GM19193 (cell line): ENCODE data around the gene KRTAP12-4.
"Not testable (repeated sequence)": the region's sequence is repeated elsewhere in the genome, so short reads cannot be mapped to it uniquely, and the experiment has no call there.

Source experiments
- POLR2A ChIP-seq: IDR thresholded peaks from 4 replicates; pipeline ENCODE4 v1.6.1; 2011; ENCODE audit not compliant: insufficient read depth, insufficient read length; ENCODE audit errors: extremely low read depth

The KRTAP12-4 gene

DNA sequence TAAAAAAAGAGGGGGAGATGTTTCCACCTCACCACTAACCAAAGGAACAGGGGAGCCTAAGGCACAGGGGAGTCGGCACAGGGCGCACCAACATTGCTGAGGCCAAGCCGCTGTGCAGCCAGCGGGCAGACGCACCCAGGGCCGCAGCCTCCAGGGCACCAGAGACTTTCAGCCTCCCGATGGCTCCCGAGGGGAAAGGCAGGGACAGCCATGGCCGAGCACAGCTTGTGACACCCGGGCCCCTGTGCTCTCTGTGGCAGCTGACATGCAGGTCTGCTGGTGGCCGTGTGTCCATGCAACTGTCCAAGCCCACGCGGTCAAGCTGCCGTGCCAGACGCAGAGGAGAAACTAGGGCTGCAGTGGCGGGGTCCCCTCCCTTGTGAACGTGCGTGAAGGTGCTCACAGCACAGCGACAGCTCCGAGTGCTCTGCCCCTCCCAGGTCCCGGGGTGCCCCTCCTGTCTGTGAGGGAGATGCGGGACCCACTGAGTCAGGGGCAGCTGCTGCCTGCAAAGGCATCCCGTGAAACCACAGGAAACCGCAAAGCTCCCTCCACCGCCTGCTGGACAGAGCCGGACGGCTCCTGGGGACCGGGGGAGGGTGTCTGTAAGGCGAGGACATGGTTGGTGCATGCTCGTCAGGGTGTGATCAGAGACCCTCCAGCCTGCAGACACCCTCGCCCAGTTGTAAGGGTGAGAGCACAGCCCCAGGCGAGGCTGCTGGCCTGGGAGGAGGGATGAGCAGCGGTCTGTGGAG, 5.7 kb downstream of the KRTAP12-4 start:
- TF ChIP-seq POLR2A = no peak

DNA sequence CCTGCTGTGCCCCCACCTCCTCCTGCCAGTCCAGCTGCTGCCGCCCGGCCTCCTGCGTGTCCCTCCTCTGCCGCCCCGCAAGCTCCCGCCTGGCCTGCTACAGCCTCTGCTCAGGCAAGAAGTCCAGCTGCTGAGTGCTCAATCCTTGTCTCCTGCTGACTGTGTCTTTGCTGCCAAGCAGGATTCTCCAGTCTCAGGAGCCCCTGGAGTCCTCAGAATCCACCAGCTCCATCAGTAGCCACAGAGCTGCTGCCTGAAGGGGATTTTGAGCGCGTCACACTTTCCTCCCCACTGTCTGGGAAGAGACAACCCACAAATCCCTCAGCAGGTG, 7.3 kb downstream of the KRTAP12-4 start:
- no peak for TF ChIP-seq POLR2A

DNA sequence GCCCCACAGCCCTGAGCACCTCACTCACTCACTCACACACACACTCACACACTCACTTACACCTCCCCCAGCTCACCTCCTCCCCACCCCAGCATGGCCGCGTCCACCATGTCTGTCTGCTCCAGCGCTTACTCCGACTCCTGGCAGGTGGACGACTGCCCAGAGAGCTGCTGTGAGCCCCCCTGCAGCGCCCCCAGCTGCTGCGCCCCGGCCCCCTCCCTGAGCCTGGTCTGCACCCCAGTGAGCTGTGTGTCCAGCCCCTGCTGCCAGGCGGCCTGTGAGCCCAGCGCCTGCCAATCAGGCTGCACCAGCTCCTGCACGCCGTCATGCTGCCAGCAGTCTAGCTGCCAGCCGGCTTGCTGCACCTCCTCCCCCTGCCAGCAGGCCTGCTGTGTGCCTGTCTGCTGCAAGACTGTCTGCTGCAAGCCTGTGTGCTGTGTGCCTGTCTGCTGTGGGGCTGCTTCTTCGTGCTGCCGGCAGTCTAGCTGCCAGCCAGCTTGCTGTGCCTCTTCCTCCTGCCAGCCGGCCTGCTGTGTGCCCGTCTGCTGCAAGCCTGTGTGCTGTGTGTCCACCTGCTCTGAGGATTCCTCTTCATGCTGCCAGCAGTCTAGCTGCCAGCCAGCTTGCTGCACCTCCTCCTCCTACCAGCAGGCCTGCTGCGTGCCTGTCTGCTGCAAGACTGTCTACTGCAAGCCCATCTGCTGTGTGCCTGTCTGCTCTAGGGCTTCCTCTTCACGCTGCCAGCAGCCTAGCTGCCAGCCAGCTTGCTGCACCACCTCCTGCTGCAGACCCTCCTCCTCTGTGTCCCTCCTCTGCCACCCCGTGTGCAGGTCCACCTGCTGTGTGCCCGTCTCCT, 7.9 kb downstream of the KRTAP12-4 start, which contains the start of gene KRTAP10-11:
KRTAP10-11 (plus strand) TSS at position 49 of the 856 bp plus-strand sequence; CDS start at position 94, 45 bp downstream.
- TF ChIP-seq POLR2A = not testable (repeated sequence)

DNA sequence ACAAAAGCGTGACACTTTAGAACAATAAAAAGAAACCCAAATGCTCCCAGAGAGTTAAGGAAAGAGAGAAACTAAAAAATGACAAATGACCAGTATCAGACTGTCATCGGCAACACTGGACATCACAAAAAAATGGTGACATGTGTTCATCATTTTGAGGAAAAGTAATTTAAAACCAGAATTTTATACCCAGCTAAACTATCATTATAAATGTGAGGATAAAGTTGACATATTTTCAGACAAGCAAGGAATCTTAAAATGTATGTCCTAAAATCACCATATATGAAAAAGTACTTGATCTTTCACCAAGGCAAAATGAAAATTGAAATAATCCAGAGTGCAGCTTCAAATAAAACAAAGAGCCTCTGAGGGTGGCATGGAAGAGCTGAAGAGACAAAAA, 9.6 kb downstream of the KRTAP12-4 start:
- TF ChIP-seq POLR2A = no peak

DNA sequence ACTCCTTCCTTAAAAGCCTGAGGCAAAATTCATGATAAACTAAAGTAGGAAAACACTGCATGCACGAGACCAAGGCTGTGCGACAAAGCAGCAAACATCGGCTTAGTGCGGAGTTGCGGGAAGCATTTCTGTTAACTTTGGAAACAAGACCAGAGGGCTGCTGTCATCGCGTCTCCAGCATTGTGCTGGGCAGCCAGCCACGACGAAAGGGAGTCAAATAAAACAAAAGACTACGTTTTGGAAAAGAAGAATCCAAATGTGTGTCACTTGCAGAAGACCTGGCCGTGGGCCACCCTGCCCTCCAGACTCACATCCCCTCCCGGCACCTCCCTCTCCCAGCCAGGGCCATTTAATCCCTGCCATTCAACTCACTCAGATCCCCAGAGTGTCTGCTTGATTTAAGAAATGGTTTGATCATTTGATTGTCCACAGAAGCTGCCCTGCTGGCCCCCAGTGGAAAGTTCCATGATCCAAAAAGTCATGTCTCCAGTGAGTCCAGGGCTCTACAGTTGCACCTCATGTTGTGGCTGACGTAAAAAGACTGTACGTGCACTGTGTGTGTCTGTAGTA, 10.6 kb downstream of the KRTAP12-4 start:
- no peak for TF ChIP-seq POLR2A

DNA sequence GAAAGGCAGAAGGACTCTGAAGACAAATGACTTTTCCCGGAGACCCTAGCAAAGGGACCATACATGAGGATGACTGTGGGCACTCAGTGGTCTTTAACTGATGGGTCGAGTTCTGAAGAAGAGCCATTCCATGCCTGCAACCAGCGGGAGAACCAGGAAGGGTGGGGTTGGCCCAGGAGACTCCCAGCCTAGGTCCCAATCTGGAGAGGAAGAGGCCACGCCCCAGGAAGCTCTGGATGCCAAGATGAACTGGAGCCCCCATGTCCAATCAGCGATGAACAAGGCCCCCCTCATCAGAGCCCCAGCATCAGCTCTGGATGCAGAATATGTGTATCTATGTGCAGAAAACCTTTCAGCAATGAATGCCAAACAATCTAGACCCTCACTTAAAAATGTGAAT, 13.7 kb downstream of the KRTAP12-4 start:
- TF ChIP-seq POLR2A = no peak

DNA sequence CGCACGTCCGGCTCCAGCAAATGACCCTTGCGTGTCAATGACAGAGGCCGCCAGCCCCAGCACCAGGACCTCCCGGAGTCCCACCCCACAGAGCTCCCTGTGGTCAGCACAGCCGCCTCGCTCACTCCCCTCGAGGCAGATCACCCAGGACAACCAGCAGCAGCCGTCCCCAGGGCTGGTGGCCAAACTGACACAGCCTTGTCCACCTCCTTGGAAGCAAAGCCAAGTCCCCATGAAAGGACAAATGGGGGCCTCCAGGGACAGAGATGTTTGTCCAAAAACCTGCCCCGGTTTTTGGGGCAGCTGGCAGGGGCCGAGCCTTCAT, 15.2 kb downstream of the KRTAP12-4 start:
- TF ChIP-seq POLR2A = no peak

DNA sequence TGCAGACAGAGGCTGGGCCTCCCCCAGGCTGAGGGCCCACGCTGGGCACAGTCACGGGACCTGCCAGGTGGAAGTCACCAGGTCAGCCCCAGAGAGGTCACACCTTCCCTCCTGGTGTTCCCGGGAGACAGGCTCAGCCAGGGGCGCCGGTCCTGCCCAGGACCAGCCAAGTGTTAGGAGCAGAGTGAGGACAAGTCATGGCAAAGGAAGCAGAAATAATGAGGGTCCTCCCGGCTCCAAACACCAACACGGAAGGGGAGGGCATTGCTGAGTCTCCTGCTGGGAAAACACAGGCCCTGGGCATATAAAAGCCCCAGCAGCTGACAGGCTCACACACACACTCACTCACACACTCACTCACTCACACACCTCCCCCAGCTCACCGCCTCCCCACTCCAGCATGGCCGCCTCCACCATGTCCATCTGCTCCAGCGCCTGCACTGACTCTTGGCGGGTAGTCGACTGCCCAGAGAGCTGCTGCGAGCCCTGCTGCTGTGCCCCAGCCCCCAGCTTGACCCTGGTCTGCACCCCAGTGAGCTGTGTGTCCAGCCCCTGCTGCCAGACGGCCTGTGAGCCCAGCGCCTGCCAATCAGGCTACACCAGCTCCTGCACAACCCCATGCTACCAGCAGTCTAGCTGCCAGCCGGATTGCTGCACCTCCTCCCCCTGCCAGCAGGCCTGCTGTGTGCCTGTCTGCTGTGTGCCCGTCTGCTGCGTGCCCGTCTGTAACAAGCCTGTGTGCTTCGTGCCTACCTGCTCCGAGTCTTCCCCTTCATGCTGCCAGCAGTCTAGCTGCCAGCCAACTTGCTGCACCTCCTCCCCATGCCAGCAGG, 17.2 kb downstream of the KRTAP12-4 start, which contains the start of gene KRTAP10-10:
KRTAP10-10 (plus strand) TSS at position 339 of the 833 bp plus-strand sequence; CDS start at position 401, 62 bp downstream.
- TF ChIP-seq POLR2A = no peak

DNA sequence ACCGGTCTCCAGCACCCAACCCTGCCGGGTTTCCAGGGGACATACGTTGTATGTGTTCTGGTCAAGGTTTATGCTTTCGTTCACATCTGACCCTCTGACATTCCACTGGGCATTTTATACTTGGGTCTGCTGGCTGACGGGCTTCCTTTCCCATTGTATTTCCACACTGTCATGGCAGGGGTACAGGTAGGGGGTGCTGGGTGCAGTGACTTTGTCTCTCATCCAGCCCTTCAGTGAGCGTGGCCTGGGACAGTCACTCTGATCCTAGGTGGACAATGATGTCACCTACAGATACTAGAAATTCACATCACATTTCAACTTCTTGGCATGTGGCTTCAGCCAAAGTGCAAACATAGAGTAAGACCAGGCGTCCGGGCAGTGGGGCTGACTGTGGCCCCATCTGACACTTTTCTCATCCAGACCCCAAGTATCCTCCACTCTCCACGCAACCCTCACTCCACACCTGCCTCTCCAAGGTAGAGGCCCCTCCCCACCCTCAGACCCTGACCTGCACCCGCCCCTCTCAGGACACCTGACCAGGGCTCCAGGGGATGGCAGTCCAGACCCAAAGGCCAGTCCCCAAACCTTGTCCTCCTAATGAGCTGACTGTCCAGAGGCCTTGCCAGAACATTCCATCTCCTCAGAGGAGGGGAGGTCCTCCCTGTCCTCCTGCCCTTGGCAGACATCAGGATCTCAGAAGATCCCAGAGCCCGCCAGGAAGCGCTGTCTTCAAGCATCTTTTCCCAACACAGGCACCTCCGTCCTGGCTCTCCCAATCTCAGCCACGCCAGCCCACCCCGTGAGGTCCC, 18.0 kb downstream of the KRTAP12-4 start:
- no peak for TF ChIP-seq POLR2A

DNA sequence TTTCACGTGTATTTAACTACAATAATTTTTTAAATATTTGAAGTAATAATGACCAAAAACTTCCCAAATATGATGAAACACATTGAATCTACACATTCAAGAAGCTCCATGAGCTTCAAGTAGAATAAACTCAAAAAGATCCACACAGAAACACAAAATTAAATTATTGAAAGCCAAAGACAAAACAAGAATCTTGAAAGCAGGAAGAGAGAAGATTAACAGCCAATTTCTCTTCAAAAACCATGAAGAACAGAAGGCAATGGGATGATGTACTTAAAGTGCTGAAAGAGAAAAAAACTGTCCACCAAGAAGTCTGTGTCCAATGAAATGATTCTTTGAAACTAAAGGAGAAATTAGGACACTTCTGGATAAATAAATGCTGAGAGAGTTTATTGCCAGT, 22.4 kb downstream of the KRTAP12-4 start:
- TF ChIP-seq POLR2A = no peak

DNA sequence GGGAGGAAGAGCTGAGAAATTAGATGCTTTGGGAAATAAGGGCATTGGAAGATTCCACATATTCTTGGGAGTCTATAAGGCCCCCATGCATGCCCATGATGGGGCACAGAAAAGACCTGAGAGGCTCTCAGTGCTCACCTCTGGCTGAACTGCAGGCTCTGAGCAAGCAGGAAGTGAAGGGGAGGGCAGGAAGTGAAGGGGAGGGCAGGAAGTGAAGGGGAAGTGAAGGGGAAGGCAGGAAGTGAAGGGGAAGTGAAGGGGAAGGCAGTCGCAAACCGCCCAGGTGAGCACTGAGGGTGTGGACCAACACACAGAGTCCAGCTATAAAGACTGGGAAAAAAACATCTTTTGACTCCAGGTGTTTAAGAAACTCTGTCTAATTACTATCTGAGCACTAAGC, 24.0 kb downstream of the KRTAP12-4 start:
- TF ChIP-seq POLR2A = no peak

DNA sequence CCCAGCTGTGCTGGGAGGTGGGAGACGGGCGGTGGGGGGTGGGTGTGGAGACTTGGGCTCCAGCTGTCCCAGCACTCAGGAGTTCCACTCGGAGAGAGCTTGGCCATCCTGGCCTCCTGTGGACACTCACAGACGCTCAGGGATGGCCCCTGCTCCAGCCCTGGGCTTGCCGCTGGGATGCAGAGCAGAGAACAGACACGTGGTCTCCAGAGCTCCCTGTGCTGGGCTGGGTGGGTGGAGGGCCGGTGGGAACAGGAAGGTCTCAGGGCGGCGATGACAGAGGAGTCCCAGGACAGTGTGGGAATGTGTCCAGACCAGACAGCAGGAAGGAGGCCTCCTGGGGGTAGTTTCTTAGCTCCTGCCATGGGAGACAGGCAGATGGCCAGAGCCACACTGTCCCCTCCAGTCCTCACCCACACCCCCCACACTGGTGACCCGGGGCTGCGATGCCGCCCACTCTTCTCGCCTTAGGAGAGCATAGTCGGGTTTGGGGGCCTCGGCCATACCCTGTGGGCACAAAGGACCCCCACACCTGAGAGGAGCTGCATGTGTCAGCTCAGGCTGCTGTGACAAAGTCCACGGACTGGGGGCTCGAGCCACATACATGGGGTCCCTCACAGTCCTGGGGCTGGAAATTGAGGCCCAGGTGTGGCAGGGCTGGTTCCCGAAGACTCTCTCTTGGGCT, 25.6 kb downstream of the KRTAP12-4 start:
- no peak for TF ChIP-seq POLR2A

DNA sequence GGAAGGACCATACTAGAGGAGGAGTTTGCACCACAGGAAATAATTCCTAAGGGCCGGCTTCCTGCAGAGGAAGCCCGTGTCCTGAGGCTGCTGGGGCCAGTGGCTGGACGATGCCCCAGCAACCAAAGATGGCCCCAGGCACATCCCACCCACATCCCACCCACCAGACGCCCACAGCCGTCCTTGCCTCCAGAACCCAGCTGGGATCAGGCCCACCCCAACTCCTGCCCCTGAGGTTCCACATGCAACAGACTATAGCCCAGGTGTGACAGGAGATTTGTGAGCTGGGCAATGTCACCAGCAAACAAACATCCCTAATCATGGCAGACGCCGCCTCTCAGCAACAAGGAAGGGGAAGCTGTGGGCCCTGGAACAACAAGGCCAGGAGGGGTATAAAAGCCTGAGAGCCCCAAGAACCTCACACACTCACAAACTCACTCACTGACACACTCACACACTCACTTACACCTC, 27.8 kb downstream of the KRTAP12-4 start, which contains the start of gene KRTAP10-9:
KRTAP10-9 (plus strand) TSS at position 421 of the 471 bp plus-strand sequence. CDS start 79 bp downstream, outside the sequence.
- TF ChIP-seq POLR2A = no peak
